ENCODE measurements around the gene GLIPR1. TPM values are rescaled to one million over a fixed set of nuclear protein-coding genes. Genes with fewer than 3 reads are reported as not detected.
"Not testable (repeated sequence)": the region's sequence is repeated elsewhere in the genome, so short reads cannot be mapped to it uniquely, and the experiment has no call there.

Gene GLIPR1
- total and polyA plus RNA-seq, 7 experiments from 2014 or later = 28.2 to 132 (median 49.1) TPM

- H3K27me3 ChIP-seq (ENCODE audit: control insufficient read depth in 2 of 2, insufficient read depth in 2 of 2, low read length in 2 of 2); ATAC-seq; POLR2A ChIA-PET; CTCF ChIA-PET; H3K4me3 ChIP-seq (ENCODE audit: low read length); DNase-seq; H3K4me3 Mint-ChIP-seq; H3K27ac Mint-ChIP-seq; H3K4me1 ChIP-seq (ENCODE audit: control insufficient read depth in 2 of 2, insufficient read depth in 2 of 2, low read length in 2 of 2); H3K36me3 Mint-ChIP-seq; H3K36me3 ChIP-seq (ENCODE audit: control insufficient read depth in 2 of 3, insufficient read depth in 3 of 3, low read length in 3 of 3); H3K27ac ChIP-seq (ENCODE audit: low read depth, low read length); intact Hi-C loops (cut with micrococcal nuclease); H3K9me3 ChIP-seq (ENCODE audit: control insufficient read depth in 2 of 3, low read length in 3 of 3): not testable (repeated sequence)
- H3K9me3 Mint-ChIP-seq = peaks cover 0 to 25% (median 6%) of the 10 kb centered on the region in 11 donors
- H3K27me3 Mint-ChIP-seq = peaks cover 7 to 23% (median 14%) of the 10 kb centered on the region in 5 donors
- peaks cover 0 to 14% (median 0%) of the 10 kb centered on the region in 7 donors for H3K4me1 Mint-ChIP-seq
These were observed 38.7 kb upstream of the GLIPR1 start for GRCh38 chr12:75441687-75442449.

GRCh38 chr12:75442454-75442853, 38.1 kb upstream of the GLIPR1 start:
- H3K36me3 ChIP-seq (ENCODE audit: control insufficient read depth in 2 of 3, insufficient read depth in 3 of 3, low read length in 3 of 3); DNase-seq; H3K36me3 Mint-ChIP-seq; H3K4me3 Mint-ChIP-seq; H3K27ac ChIP-seq (ENCODE audit: low read depth, low read length); ATAC-seq; H3K9me3 ChIP-seq (ENCODE audit: control insufficient read depth in 2 of 3, low read length in 3 of 3); intact Hi-C loops (cut with micrococcal nuclease); H3K4me1 ChIP-seq (ENCODE audit: control insufficient read depth in 2 of 2, insufficient read depth in 2 of 2, low read length in 2 of 2); H3K4me3 ChIP-seq (ENCODE audit: low read length); H3K27me3 ChIP-seq (ENCODE audit: control insufficient read depth in 2 of 2, insufficient read depth in 2 of 2, low read length in 2 of 2); CTCF ChIA-PET; H3K27ac Mint-ChIP-seq; POLR2A ChIA-PET: not testable (repeated sequence)
- H3K9me3 Mint-ChIP-seq = peaks cover 0 to 19% (median 5%) of the 10 kb centered on the region in 11 donors
- peaks cover 7 to 23% (median 14%) of the 10 kb centered on the region in 5 donors for H3K27me3 Mint-ChIP-seq
- H3K4me1 Mint-ChIP-seq = peaks cover 0 to 13% (median 0%) of the 10 kb centered on the region in 7 donors

- POLR2A ChIA-PET = no interaction called here
These were observed 36.8 kb upstream of the GLIPR1 start for GRCh38 chr12:75443709-75444108.

GRCh38 chr12:75444429-75445136, 36.0 kb upstream of the GLIPR1 start:
- H3K9me3 Mint-ChIP-seq = peaks cover 0 to 11% (median 5%) of the 10 kb centered on the region in 11 donors
- H3K9me3 ChIP-seq (ENCODE audit: control insufficient read depth in 2 of 3, low read length in 3 of 3) = no peaks in the 10 kb centered on the region
- H3K27ac Mint-ChIP-seq = no peak overlapping the region
- intact Hi-C loops (cut with micrococcal nuclease) = no loop called here
- H3K4me3 Mint-ChIP-seq = no peak overlapping the region
- ChIA-PET CTCF (no interaction called here), POLR2A (no interaction called here)
- no peak overlapping the region for H3K4me3 ChIP-seq (ENCODE audit: low read length)
- no peak for ATAC-seq
- DNase-seq = no peak
- no peaks in the 10 kb centered on the region for H3K36me3 ChIP-seq (ENCODE audit: control insufficient read depth in 2 of 3, insufficient read depth in 3 of 3, low read length in 3 of 3)
- no peak overlapping the region for H3K27ac ChIP-seq (ENCODE audit: low read depth, low read length)
- H3K4me1 ChIP-seq (ENCODE audit: control insufficient read depth in 2 of 2, insufficient read depth in 2 of 2, low read length in 2 of 2) = no peaks in the 10 kb centered on the region
- H3K4me1 Mint-ChIP-seq = no peaks in the 10 kb centered on the region
- H3K27me3 ChIP-seq (ENCODE audit: control insufficient read depth in 2 of 2, insufficient read depth in 2 of 2, low read length in 2 of 2) = no peaks in the 10 kb centered on the region
- H3K27me3 Mint-ChIP-seq = peaks cover 7 to 23% (median 14%) of the 10 kb centered on the region in 5 donors
- H3K36me3 Mint-ChIP-seq = peaks cover 0 to 7% (median 6%) of the 10 kb centered on the region in 5 donors

More at GRCh38 chr12:75443709-75444108, 36.8 kb upstream of the GLIPR1 start:
- H3K27ac Mint-ChIP-seq = no peak overlapping the region
- H3K27ac ChIP-seq (ENCODE audit: low read depth, low read length) = no peak overlapping the region
- H3K9me3 ChIP-seq (ENCODE audit: control insufficient read depth in 2 of 3, low read length in 3 of 3) = no peaks in the 10 kb centered on the region
- intact Hi-C loops (cut with micrococcal nuclease) = no loop called here
- no peak for ATAC-seq
- no peaks in the 10 kb centered on the region for H3K27me3 ChIP-seq (ENCODE audit: control insufficient read depth in 2 of 2, insufficient read depth in 2 of 2, low read length in 2 of 2)
- H3K27me3 Mint-ChIP-seq = peaks cover 7 to 23% (median 14%) of the 10 kb centered on the region in 5 donors
- no peak for DNase-seq
- H3K36me3 ChIP-seq (ENCODE audit: control insufficient read depth in 2 of 3, insufficient read depth in 3 of 3, low read length in 3 of 3) = no peaks in the 10 kb centered on the region
- no peak overlapping the region for H3K4me3 Mint-ChIP-seq
- peaks cover 0 to 4% (median 0%) of the 10 kb centered on the region in 7 donors for H3K4me1 Mint-ChIP-seq
- peaks cover 0 to 7% (median 6%) of the 10 kb centered on the region in 5 donors for H3K36me3 Mint-ChIP-seq
- CTCF ChIA-PET = no interaction called here
- no peaks in the 10 kb centered on the region for H3K4me1 ChIP-seq (ENCODE audit: control insufficient read depth in 2 of 2, insufficient read depth in 2 of 2, low read length in 2 of 2)
- H3K4me3 ChIP-seq (ENCODE audit: low read length) = no peak overlapping the region
- H3K9me3 Mint-ChIP-seq = peaks cover 0 to 11% (median 5%) of the 10 kb centered on the region in 11 donors

GRCh38 chr12:75445137-75445507, 35.4 kb upstream of the GLIPR1 start:
- H3K27ac ChIP-seq (ENCODE audit: low read depth, low read length); H3K4me1 ChIP-seq (ENCODE audit: control insufficient read depth in 2 of 2, insufficient read depth in 2 of 2, low read length in 2 of 2); H3K27ac Mint-ChIP-seq; H3K27me3 ChIP-seq (ENCODE audit: control insufficient read depth in 2 of 2, insufficient read depth in 2 of 2, low read length in 2 of 2); H3K4me3 Mint-ChIP-seq; H3K4me1 Mint-ChIP-seq; DNase-seq; H3K9me3 ChIP-seq (ENCODE audit: control insufficient read depth in 2 of 3, low read length in 3 of 3); H3K4me3 ChIP-seq (ENCODE audit: low read length); intact Hi-C loops (cut with micrococcal nuclease); H3K36me3 Mint-ChIP-seq; H3K36me3 ChIP-seq (ENCODE audit: control insufficient read depth in 2 of 3, insufficient read depth in 3 of 3, low read length in 3 of 3); POLR2A ChIA-PET; ATAC-seq: not testable (repeated sequence)
- H3K9me3 Mint-ChIP-seq = peaks cover 0 to 11% (median 5%) of the 10 kb centered on the region in 11 donors
- CTCF ChIA-PET = interaction anchor here (1.0 kb wide), 1 partner anchor 60 kb away, joined by 4 read pairs; no protein-coding TSS in a partner anchor
- H3K27me3 Mint-ChIP-seq = peaks cover 7 to 18% (median 14%) of the 10 kb centered on the region in 5 donors

GRCh38 chr12:75446857-75447256, 33.7 kb upstream of the GLIPR1 start:
- Mint-ChIP-seq H3K36me3 (no peaks in the 10 kb centered on the region), H3K4me3 (no peak overlapping the region), H3K27me3 (peaks cover 3 to 21% (median 7%) of the 10 kb centered on the region in 5 donors), H3K4me1 (no peaks in the 10 kb centered on the region), H3K9me3 (peaks cover 0 to under 1% (median 0%) of the 10 kb centered on the region in 11 donors), H3K27ac (no peak overlapping the region)
- H3K36me3 ChIP-seq (ENCODE audit: control insufficient read depth in 2 of 3, insufficient read depth in 3 of 3, low read length in 3 of 3) = no peaks in the 10 kb centered on the region
- POLR2A ChIA-PET = no interaction called here
- H3K9me3 ChIP-seq (ENCODE audit: control insufficient read depth in 2 of 3, low read length in 3 of 3) = no peaks in the 10 kb centered on the region
- no peak for ATAC-seq
- H3K27me3 ChIP-seq (ENCODE audit: control insufficient read depth in 2 of 2, insufficient read depth in 2 of 2, low read length in 2 of 2) = no peaks in the 10 kb centered on the region
- no peak overlapping the region for H3K4me3 ChIP-seq (ENCODE audit: low read length)
- intact Hi-C loops (cut with micrococcal nuclease) = no loop called here
- no peak overlapping the region for H3K27ac ChIP-seq (ENCODE audit: low read depth, low read length)
- no peak for DNase-seq
- CTCF ChIA-PET = interaction anchor here (0.6 kb wide), 1 partner anchor 25 kb away, joined by 3 read pairs; no protein-coding TSS in a partner anchor
- no peaks in the 10 kb centered on the region for H3K4me1 ChIP-seq (ENCODE audit: control insufficient read depth in 2 of 2, insufficient read depth in 2 of 2, low read length in 2 of 2)
